GM12878 (cell line): ENCODE measurements around the gene PPP1R1A. TPM values are rescaled to one million over a fixed set of nuclear protein-coding genes. Genes with fewer than 3 reads are reported as not detected.

Experiments used
- ATAC-seq: fragments of 200-7000 bp; cut with Tn5 transposase; 3 replicates; pipeline ENCODE4 v1.9.1; 2020; ENCODE audit warnings: mild to moderate bottlenecking, moderate library complexity
- BruUV-seq: library from RNA; stranded (reverse); fragments of 400-500 nt; replicated peaks from 2 replicates; lab custom pipeline; 2021; lab: Mats Ljungman, UMichigan
- CTCF ChIA-PET: fragments of 300-600 bp; sonication (Branson Sonifier 250); formaldehyde crosslinking; extraction: SDS; loops from one replicate; lab custom pipeline; 2021; ENCODE audit warnings: inconsistent platforms; lab: Yijun Ruan, JAX
- POLR2A ChIA-PET: fragments of 350-600 bp; formaldehyde crosslinking; extraction: SDS; loops from one replicate; lab custom pipeline; 2021; ENCODE audit warnings: inconsistent platforms; lab: Charles Lee
- RAD21 ChIA-PET: fragments of 300-600 bp; sonication (Branson Sonifier 250); formaldehyde crosslinking; loops from one replicate; lab custom pipeline; 2023; ENCODE audit warnings: antibody characterized with exemption; ENCODE audit not compliant: unreplicated experiment; lab: Charles Lee
- SMC1A ChIA-PET: fragments of 300-600 bp; sonication (Branson Sonifier 250); formaldehyde crosslinking; loops from one replicate; lab custom pipeline; 2023; ENCODE audit not compliant: unreplicated experiment, uncharacterized antibody; lab: Charles Lee
- DNase-seq: peaks from one replicate; pipeline ENCODE4 v3.0.0-alpha.2; 2011; ENCODE audit warnings: low read depth, low spot score
- FAIRE-seq: peaks from 3 replicates; lab custom pipeline; 2011; peaks lifted over from hg19 to GRCh38; lab: Jason Lieb, UNC
- H2AFZ ChIP-seq: 2 replicates; pipeline ENCODE4 v1.6.0; 2011; ENCODE audit warnings: low read depth, low read length, control low read depth; ENCODE audit not compliant: control insufficient read depth
- H3K27ac ChIP-seq: 2 replicates; pipeline ENCODE4 v1.5.1; 2011; ENCODE audit warnings: control low read depth; ENCODE audit not compliant: control insufficient read depth, insufficient read depth
- H3K27me3 ChIP-seq, 2 experiments: replicated peaks in 1 of 2; 2 replicates each; pipeline versions ENCODE4 v1.6.0 to v1.6.1; 2011; ENCODE audit warnings: low read length in 1 of 2; ENCODE audit not compliant: control insufficient read depth in 2 of 2, insufficient read depth in 2 of 2
- H3K36me3 ChIP-seq, 2 experiments: 2 replicates each; pipeline ENCODE4 v1.5.1; 2011; ENCODE audit warnings: low read length in 1 of 2; ENCODE audit not compliant: control insufficient read depth in 2 of 2, insufficient read depth in 2 of 2
- H3K4me1 ChIP-seq: 2 replicates; pipeline ENCODE4 v1.6.1; 2011; ENCODE audit warnings: mild to moderate bottlenecking, low read length, moderate library complexity, mixed read lengths; ENCODE audit not compliant: control insufficient read depth, insufficient read depth
- H3K4me2 ChIP-seq: 2 replicates; pipeline ENCODE4 v1.6.0; 2011; ENCODE audit warnings: control low read depth; ENCODE audit not compliant: control insufficient read depth, insufficient read depth
- H3K4me3 ChIP-seq: fragments of 200-600 bp; sonication (generic); 2 replicates; pipeline ENCODE4 v1.5.1; 2016
- H3K79me2 ChIP-seq: 2 replicates; pipeline ENCODE4 v1.6.0; 2011; ENCODE audit warnings: low read length; ENCODE audit not compliant: control insufficient read depth, insufficient read depth
- H3K9ac ChIP-seq: 2 replicates; pipeline ENCODE4 v1.8.0; 2011; ENCODE audit warnings: low read length, control low read depth, mixed read lengths; ENCODE audit not compliant: control insufficient read depth, insufficient read depth
- H3K9me3 ChIP-seq: replicated peaks from 3 replicates; pipeline ENCODE4 v1.5.1; 2011; ENCODE audit warnings: mild to moderate bottlenecking, low read length; ENCODE audit not compliant: control insufficient read depth, insufficient read depth
- H4K20me1 ChIP-seq: 2 replicates; pipeline ENCODE4 v1.6.0; 2011; ENCODE audit not compliant: control insufficient read depth, insufficient read depth
- ATF2 ChIP-seq: IDR thresholded peaks from 2 replicates; pipeline ENCODE4 v1.6.1; 2012; ENCODE audit warnings: low read length, inconsistent platforms
- EED ChIP-seq: sonication (generic); IDR thresholded peaks from 2 replicates; pipeline ENCODE4 v1.6.1; 2016; ENCODE audit warnings: antibody characterized with exemption, low read depth
- ELK1 ChIP-seq: IDR thresholded peaks from 2 replicates; pipeline ENCODE4 v1.6.1; 2012; ENCODE audit warnings: low read depth, low read length, improper control_type of control experiment
- KLF5 ChIP-seq: fragments of 450-650 bp; IDR thresholded peaks from 2 replicates; pipeline ENCODE4 v1.6.1; 2014; ENCODE audit warnings: mild to moderate bottlenecking; ENCODE audit not compliant: partially characterized antibody
- RCOR1 ChIP-seq: conservative IDR thresholded peaks from 2 replicates; pipeline ENCODE4 v1.6.1; 2012; ENCODE audit warnings: low read depth, low read length, improper control_type of control experiment
- RFX5 ChIP-seq: IDR thresholded peaks from 2 replicates; pipeline ENCODE4 v1.6.1; 2011; ENCODE audit warnings: low read depth, low read length, improper control_type of control experiment
- SMARCA5 ChIP-seq: fragments of 450-650 bp; IDR thresholded peaks from 2 replicates; pipeline ENCODE4 v1.6.1; 2017; ENCODE audit warnings: mild to moderate bottlenecking
- SMC3 ChIP-seq: IDR thresholded peaks from 2 replicates; pipeline ENCODE4 v1.6.1; 2011; ENCODE audit warnings: low read length, improper control_type of control experiment, borderline replicate concordance
- SPI1 ChIP-seq: IDR thresholded peaks from 2 replicates; pipeline ENCODE4 v1.6.1; 2011; ENCODE audit warnings: low read depth, mild to moderate bottlenecking, low read length, moderate library complexity, borderline replicate concordance; ENCODE audit not compliant: insufficient read depth
- TAF1 ChIP-seq: IDR thresholded peaks from 2 replicates; pipeline ENCODE4 v1.6.1; 2011; ENCODE audit warnings: mild to moderate bottlenecking, low read depth, low read length, borderline replicate concordance
- YBX1 ChIP-seq: fragments of 450-650 bp; IDR thresholded peaks from 2 replicates; pipeline ENCODE4 v1.6.1; 2016; ENCODE audit warnings: antibody characterized with exemption
- ZBTB4 ChIP-seq: fragments of 450-650 bp; formaldehyde crosslinking; IDR thresholded peaks from 2 replicates; pipeline ENCODE4 v1.4.0; 2022; ENCODE audit warnings: mild to moderate bottlenecking, moderate library complexity
- ZNF687 ChIP-seq: fragments of 450-650 bp; IDR thresholded peaks from 2 replicates; pipeline ENCODE4 v1.6.1; 2017; ENCODE audit warnings: mild to moderate bottlenecking, moderate library complexity
- WGBS: methylation state at CpG from one replicate; pipeline ENCODE4 v1.1.6; 2016; ENCODE audit warnings: low lambda C conversion rate; ENCODE audit not compliant: insufficient replicate concordance, insufficient coverage; ENCODE audit errors: missing lambda C conversion rate; 5-methylcytosine and 5-hydroxymethylcytosine counted together
- in situ Hi-C: fragments of 300-500 bp; cut with MboI; formaldehyde crosslinking; loops from 9 replicates; pipeline ENCODE4 v1.14.3; 2018; ENCODE audit warnings: mixed read lengths
- intact Hi-C: fragments of 100-400 bp; cut with micrococcal nuclease; formaldehyde crosslinking; loops from one replicate; pipeline ENCODE4 v1.14.2; 2022; ENCODE audit not compliant: unreplicated experiment
- polyA plus RNA-seq, 11 experiments: library from polyadenylated mRNA; depleted of rRNA in 4 of 11; unstranded in 6 of 11; stranded (reverse) in 5 of 11; fragments of >200 nt; fragmentation: Nextera tagmentation in 4 of 11; fragmentation: Illumina TruSeq in 1 of 11; extraction: Ambion mirVana in 4 of 11; extraction: Trizol in 1 of 11; gene quantifications; 1 replicate in 1 of 11; 2 replicates in 10 of 11; pipeline versions ENCODE4 v1.2.1 to v1.2.3, GENCODE V29; 2011 to 2016; ENCODE audit warnings: inconsistent platforms in 2 of 11, missing spikeins in 2 of 11, low read depth in 1 of 11
- total RNA-seq, 4 experiments: library from RNA; depleted of rRNA in 3 of 4; stranded (reverse); fragments of >200 nt in 3 of 4; fragmentation: Illumina TruSeq in 1 of 4; extraction: Trizol in 1 of 4; gene quantifications; 2 replicates each; pipeline versions ENCODE4 v1.2.1 to v1.2.3, GENCODE V29; 2013 to 2021

The PPP1R1A gene
- total and polyA plus RNA-seq, 10 of the 15 experiments (the other 5 are each of a cell fraction or from before 2014, with no cell fraction given) = 0.03 to 0.08 (median 0.07) TPM; not detected in 7

- TF ChIP-seq ATF2 = no peak
These were observed 1.1 kb downstream of the PPP1R1A start (continued) for GRCh38 chr12:54587315-54587873.

GRCh38 chr12:54586620-54587019 lies 1.8 kb downstream of the PPP1R1A start:
- intact Hi-C loops = no loop called here
- Histone ChIP-seq H3K27me3 (peaks cover 0 to 12% of the 10 kb centered on the region in 2 experiments), H3K4me3 (no peak overlapping the region), H3K4me2 (no peak overlapping the region), H3K27ac (no peak overlapping the region), H3K79me2 (no peaks in the 10 kb centered on the region), H4K20me1 (no peaks in the 10 kb centered on the region), H3K36me3 (no peaks in the 10 kb centered on the region), H2AFZ (no peak overlapping the region), H3K9me3 (no peaks in the 10 kb centered on the region), H3K4me1 (no peaks in the 10 kb centered on the region), H3K9ac (no peak overlapping the region)
- BruUV-seq = no TSS peak
- no peak for ATAC-seq
- in situ Hi-C loops = no loop called here
- RAD21 ChIA-PET = no interaction called here
- 53% methylated on average over 2 of the region's 2 CpGs for WGBS
- SMC1A ChIA-PET = no interaction called here
- POLR2A ChIA-PET = no interaction called here
- no peak for FAIRE-seq
- no peak for DNase-seq
- CTCF ChIA-PET = interaction anchor here (1.3 to 1.4 kb wide), 2 partner anchors 9 kb away, joined by 4 to 5 read pairs; no protein-coding TSS in a partner anchor
- no peak for TF ChIP-seq SMC3
- no peak for TF ChIP-seq SPI1
- no peak for TF ChIP-seq ZNF687
- TF ChIP-seq KLF5 = no peak
- TF ChIP-seq EED = no peak
- no peak for TF ChIP-seq SMARCA5
- TF ChIP-seq YBX1 = no peak
- TF ChIP-seq ZBTB4 (CRISPR knock-in tag) = no peak
- TF ChIP-seq TAF1 = no peak
- TF ChIP-seq RFX5 = no peak
- no peak for TF ChIP-seq ELK1
- TF ChIP-seq RCOR1 = no peak
